HUDEP-2 (cell line): ENCODE measurements around the gene CACNA1B.

Experiments used
- DNase-seq, 76 experiments: peaks; one replicate each; lab custom pipeline; 2025; ENCODE audit not compliant: unreplicated experiment in 76 of 76; lab: John Stamatoyannopoulos, UW

CACNA1B gene

GRCh38 chr9:137978262-137978714, 100.7 kb downstream of the CACNA1B start:
- no peak for DNase-seq

DNA sequence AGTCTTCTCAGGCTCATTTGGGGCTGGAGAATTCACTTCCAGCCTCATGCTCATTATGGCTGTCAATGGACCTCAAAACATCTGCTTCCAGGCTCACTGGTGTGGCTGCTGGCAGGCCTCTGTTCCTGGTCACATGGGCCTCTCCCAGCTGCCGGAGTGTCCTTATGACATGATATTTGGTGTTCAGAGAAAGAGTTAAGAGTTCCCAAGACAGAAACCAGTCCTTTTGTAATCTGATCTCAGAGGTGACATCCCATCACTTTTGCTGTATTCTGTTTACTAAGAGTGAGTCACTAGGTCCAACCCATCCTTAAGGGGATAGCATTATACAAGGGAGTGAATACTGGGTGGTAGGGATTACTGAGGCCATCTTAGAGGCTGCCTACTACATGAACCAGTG, 104.6 kb downstream of the CACNA1B start:
- no peak for DNase-seq

- DNase-seq, result no peak
Measured at GRCh38 chr9:137984005-137984404, 106.4 kb downstream of the CACNA1B start.

- DNase-seq, result no peak
Measured at GRCh38 chr9:137984520-137985257, 107.1 kb downstream of the CACNA1B start.

DNA sequence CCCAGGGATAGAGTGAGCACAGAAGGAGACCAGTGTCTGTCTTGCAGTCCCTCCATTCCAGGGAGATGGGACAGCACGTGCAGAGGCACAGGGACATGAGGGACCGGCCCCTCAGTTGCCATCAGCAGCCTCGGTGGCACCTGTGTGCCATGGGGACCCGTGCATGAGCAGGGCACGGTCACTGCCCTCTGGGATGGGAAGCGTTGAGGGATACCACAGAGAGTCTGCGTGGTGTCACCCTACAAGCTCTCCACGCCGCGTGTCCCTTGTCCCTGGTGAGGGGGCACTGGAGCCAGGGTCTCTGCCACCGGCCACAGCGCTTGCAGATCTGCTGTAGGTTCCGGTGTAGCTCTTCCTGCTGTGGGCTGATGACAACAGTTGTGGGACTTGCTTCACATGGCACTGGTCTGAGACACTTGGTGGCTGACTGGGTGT, 108.1 kb downstream of the CACNA1B start:
- no peak for DNase-seq

GRCh38 chr9:137986268-137987099, 108.9 kb downstream of the CACNA1B start:
- no peak for DNase-seq

DNA sequence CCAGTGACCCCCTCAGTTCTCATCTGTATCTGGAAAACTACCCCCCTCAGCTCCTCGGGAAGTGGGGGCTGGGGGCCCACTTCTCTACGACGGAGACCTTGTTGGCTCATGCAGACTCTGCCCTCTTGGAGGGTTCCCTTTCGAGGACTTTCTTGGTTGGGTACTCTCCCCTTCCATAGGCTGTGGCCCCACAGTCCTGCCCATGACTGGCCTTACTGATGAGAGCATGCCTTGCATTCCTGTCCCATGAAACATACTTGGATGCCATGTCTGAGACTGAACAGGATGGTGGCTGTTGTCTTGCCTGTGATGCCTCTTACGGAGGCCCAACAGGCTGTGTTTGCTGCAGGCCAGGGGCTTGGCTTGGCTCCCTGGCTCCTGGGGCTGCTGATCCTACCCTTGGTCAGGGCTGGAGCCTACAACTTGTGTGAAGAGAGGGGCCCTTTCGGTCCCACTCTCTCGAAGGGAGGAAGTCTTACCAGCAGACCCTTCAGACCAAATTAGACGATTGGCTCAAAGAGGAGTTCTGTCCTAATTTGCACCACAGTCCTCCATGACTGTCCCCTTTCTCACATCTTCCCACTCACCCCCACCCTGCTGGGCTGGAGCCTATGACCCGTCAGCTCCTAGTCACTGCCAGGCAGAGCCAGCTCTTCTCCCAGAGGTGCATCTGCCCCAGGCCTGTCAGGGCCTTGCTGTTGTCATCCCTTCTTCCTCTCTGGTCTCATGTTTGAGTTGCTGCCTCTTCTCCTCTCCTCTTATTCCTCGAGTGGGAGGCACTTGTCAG, 109.9 kb downstream of the CACNA1B start:
- no peak for DNase-seq

DNA sequence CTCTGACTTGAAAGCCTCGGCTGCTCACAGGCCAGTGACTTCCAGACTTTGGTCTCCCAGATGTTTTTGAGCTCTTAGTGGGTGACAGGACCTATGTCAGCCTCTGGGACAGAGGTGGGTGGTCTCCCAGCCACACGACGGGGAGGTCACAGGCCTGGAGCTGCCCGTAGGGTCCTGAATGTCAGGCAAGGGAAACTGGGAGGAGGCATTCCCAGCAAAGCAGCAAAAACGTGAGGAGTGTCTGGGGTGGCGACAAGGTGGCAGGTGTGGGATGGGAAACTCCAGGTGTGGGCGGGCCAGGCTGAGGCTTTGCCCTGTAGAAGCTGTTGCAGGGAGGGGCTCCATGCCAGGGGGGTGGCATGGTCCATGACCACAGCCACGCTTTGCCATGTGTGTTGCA, 110.5 kb downstream of the CACNA1B start:
- no peak for DNase-seq

DNA sequence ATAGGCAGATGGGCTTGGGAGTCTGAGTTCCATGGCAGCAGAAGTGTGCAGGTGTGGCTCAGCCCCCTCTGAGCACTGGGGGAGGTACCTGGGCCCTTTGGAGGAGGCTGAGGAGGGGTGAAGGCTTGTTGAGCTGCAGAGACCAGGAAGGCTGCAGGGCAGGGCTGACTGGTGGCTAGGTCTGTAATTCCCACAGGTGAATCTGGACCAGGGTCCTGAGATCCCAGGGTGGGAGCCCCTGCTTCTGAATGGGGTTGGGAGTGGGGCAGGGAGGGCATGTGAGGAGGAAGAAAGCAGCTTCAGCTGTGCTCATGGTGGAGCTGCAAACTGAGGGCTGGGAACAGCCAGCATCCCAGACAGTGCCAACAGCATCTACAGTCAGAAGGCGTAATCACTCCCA, 111.1 kb downstream of the CACNA1B start:
- DNase-seq, result no peak

DNA sequence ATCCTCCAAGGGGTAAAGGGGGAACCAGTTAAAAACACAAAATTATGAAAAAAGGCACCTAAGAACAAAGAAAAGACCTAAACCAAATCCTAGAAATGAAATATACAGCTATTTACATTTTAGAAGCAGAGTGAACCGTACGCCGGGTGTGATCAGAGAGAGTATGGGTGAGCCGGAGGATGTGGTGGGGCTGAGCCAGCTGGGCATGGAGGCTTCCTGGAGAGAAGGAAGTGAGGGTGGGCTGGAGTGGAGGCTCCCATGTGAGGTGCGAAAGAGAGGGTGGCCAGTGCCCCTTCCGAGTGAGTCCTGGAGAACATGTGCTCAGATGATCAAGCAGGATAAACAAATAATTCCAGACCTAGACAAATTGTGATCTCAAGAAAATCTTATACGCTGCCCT, 111.6 kb downstream of the CACNA1B start:
- no peak for DNase-seq

DNA sequence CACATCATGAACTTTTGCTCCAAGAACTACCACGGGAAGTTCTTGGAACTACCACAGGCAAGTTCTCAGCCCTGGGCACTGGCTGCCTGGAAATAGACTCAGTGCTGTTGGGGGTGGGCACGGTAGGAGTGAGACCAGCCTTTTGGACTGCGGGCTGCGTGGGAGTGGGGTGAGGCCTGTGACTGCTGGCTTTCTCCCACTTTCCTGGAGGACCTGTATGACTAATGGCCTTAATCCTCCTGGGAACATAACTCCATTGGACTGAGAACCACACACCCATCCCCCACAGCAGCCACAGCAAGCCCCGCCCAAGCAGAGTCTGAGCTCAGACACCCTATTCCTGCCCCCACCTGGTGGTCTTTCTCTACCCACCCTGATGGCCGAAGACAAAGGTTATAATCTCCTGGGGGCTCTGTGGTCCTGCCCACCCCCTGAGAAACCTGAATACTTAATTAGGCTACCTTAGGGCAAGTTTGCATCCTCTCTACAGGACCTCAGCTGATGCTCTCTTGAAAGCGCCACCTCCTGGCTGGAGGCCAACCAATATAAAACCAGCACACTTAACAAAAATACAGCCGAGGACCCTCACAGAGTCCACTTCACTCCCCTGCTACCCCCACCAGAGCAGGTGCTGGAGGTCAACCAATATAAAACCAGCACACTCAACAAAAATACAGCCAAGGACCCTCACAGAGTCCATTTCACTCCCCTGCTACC, 112.6 kb downstream of the CACNA1B start:
- no peak for DNase-seq

DNA sequence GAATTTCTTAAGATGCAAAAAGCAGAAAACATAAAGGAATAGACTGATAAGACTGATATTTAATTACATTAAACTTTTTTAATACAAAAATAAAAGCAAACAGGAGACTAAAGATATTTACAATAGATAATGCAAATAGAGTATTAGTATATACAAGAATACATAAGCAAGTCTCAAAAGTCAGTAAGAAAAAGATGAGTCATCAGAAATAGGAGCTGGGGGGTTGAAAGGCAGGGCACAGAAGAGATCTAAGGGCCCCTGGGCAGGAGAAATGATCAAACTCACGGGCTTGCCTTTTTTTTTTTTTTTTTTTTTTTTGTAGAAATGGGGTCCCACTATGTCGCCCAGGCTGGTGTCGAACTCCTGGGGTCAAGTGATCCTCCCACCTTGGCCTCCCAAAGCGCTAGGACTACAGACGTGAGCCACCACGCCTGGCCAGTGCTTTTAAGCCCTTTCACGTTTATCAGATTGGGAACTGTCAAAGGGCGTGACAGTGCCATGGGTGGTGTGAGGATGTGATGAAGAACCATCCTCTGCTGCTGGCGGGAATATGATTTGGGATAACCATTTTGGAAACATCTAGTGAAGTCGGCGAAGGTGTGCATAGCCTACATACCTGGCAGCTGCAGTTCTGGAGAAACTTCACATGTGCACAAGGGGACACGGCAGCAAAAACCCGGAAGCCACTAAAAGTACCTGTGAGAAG, 126.1 kb downstream of the CACNA1B start:
- no peak for DNase-seq

DNA sequence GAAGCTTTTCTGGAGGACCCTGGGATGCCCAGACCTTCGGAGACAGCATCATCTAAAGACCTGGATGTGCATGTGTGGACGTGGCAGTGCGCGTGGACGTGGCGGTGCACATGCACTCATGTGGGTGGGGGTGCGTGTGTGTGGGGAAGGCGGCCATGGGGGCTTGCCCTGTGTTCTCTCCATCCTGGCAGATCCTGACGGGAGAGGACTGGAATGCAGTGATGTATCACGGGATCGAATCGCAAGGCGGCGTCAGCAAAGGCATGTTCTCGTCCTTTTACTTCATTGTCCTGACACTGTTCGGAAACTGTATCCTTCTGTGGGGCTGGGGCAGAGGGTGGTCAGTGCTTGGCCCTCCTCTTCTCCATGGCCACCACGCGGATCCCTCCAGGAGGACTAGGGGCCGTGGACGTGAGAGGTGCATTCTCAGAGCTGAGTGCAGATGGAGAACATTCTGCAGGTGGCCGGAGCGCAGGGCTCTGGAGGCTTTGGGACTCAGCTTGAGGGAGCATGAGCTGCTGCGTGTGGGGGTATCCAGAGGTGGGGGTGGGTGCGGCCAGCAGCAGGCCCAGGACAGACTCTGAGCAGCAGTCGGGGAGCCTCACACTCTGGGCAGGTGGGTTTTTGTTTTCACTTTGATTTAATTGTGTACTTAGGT, 129.1 kb downstream of the CACNA1B start:
- DNase-seq, result no peak

DNA sequence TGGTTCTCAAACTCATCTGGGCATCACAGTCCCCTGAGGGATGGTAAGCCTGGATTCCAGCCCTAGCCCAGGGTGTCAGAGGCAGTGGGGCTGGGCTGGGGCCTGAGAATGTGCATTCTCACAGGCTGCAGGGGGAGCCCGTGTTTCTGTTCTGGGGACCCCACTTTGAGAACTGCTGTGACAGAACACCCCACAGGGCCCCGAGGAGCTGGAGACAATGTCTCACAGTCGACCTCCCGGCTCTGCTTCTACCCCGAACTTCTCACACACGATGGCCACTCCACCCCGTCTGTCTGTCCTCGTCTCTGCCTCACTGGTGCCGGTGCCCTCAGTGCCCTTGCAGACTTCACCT, 130.0 kb downstream of the CACNA1B start:
- DNase-seq, result no peak

DNA sequence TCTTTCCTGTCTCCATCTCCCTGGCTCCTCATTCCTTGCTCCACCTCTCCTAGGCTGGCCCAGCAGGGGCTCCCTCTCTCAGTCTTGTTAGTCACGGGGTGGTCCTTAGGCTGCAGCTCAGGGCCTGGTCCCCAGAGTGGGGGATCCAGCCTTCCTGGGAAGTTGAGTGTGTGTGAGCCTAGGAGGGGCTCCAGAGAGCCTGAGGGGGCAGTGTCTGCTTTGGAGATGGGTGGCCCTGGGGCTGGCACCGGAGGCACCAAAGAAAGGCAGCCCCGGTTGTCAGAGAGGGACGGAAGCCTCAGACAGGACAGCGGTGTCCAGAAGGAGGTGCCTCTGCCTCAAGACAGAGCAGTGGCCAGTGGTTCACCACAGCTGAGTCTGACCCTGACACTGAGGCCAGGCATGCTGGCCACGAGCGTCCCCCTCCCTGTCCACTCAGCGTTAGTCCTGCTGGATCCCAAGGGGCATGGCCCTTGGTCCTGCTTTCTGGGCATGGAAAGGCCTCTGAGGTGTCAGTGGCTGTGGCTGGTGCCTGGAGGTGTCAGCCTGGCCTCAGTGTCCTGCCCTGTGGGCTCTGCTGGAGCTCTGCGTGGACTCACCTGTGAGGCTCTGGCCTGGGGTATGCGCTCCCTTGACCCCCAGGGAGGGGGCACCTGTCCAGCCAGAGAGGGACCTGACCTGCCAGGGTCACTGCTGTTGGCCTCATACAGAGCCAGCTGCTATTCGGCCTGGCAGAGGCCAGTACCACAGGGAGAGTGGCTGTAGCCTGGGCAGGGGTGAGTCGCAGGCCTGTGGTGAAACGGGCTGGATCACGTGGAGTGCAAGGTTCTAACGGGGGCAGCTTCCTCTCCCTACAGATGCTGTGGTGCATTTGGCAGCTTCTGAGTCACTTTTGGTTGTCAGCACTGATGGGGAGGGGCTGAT, 130.6 kb downstream of the CACNA1B start:
- peak in 1 of 76 experiments; percentile 4 for DNase-seq

DNA sequence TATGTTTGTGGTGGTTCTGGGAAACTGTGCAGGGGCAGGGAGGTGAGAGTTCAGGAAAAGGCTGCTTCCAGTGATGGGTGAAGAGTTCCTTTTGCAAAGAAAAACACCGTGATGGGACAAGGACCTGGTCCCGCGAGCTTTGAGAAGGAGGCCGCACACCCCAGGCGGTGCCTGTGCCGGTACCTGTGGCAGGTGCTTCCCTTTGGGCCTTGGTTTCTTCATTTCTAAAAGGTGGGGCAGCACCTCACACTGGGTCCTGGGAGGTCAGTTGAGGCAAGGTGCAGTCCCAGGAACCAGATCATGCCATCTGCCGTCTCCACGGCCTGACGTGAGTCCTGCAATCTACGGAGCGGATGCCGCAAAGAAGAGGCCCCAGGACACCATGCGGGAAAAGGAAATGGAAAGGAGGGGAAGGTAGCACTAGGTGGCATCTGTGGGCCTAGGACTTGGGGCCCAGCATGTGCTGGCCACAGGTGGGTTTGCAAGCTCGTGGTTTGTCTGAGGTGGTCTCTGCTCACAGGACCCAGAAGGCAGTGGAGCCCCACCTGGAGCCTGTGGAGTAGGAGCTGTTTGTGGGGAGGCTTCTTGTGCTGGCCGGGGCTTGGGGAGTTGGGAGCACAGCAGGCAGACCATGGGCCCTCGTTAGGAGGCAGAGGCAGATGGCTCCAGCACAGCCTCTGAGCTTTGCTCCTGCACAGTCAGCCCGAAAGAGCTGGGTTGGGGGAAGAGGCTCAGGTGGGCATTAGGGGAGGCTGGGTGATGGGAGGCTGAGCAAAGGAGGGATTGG, 131.6 kb downstream of the CACNA1B start:
- no peak for DNase-seq

GRCh38 chr9:138009803-138010690, 132.5 kb downstream of the CACNA1B start:
- no peak for DNase-seq
